Karpas-422 (cell line): Measurements from ENCODE around the gene AGRN. TPM values are rescaled to one million over a fixed set of nuclear protein-coding genes. Genes with fewer than 3 reads are reported as not detected.
"Not testable (repeated sequence)": the region's sequence is repeated elsewhere in the genome, so short reads cannot be mapped to it uniquely, and the experiment has no call there.

Source experiments
- DNase-seq: peaks from one replicate; pipeline ENCODE4 v3.0.0-alpha.2; 2015
- H2AFZ ChIP-seq: fragments of 200-600 bp; sonication (generic); 2 replicates; pipeline ENCODE4 v1.6.1; 2014; ENCODE audit warnings: antibody characterized with exemption, low read length, mixed read lengths
- H3K27ac ChIP-seq: fragments of 200-600 bp; sonication (generic); 2 replicates; pipeline ENCODE4 v1.5.1; 2014; ENCODE audit warnings: mild to moderate bottlenecking, low read length, moderate library complexity
- H3K27me3 ChIP-seq: fragments of 200-600 bp; sonication (generic); 2 replicates; pipeline ENCODE4 v1.6.1; 2014; ENCODE audit warnings: low read length, mixed read lengths
- H3K36me3 ChIP-seq: fragments of 200-600 bp; sonication (generic); 2 replicates; pipeline ENCODE4 v1.6.1; 2014; ENCODE audit warnings: low read length, mixed read lengths; ENCODE audit not compliant: insufficient read depth
- H3K4me1 ChIP-seq: fragments of 200-600 bp; sonication (generic); 2 replicates; pipeline ENCODE4 v1.6.1; 2014; ENCODE audit warnings: mild to moderate bottlenecking, low read length, mixed read lengths
- H3K4me2 ChIP-seq: fragments of 200-600 bp; sonication (generic); 2 replicates; pipeline ENCODE4 v1.6.1; 2014; ENCODE audit warnings: low read length, low read depth, mild to moderate bottlenecking; ENCODE audit not compliant: poor library complexity, severe bottlenecking
- H3K4me3 ChIP-seq: fragments of 200-600 bp; sonication (generic); 2 replicates; pipeline ENCODE4 v1.5.1; 2014; ENCODE audit warnings: mild to moderate bottlenecking, antibody characterized with exemption, low read length, mixed read lengths
- H3K79me2 ChIP-seq: fragments of 200-600 bp; sonication (generic); 2 replicates; pipeline ENCODE4 v1.6.1; 2014; ENCODE audit warnings: mild to moderate bottlenecking, low read length, mixed read lengths
- H3K9ac ChIP-seq: fragments of 200-600 bp; sonication (generic); 2 replicates; pipeline ENCODE4 v1.6.0; 2014; ENCODE audit warnings: low read length
- H3K9me2 ChIP-seq: fragments of 200-600 bp; sonication (generic), shearing (Covaris generic); replicated peaks from 2 replicates; pipeline ENCODE4 v1.6.0; 2014; ENCODE audit warnings: mild to moderate bottlenecking, low read length, moderate library complexity; ENCODE audit not compliant: insufficient read depth
- H3K9me3 ChIP-seq: fragments of 300-700, 200-600 bp; sonication (generic); 2 replicates; pipeline ENCODE4 v1.6.1; 2014; ENCODE audit warnings: low read length, mixed read lengths
- H4K20me1 ChIP-seq: fragments of 200-600 bp; sonication (generic); 2 replicates; pipeline ENCODE4 v1.6.1; 2014; ENCODE audit warnings: mild to moderate bottlenecking, antibody characterized with exemption, low read length, low read depth; ENCODE audit not compliant: insufficient read depth
- total RNA-seq: library from RNA; depleted of rRNA; stranded (reverse); fragments of >200 nt; shearing (Covaris generic); gene quantifications from 2 replicates; pipeline ENCODE4 v1.2.3, GENCODE V29; 2014; ENCODE audit warnings: low replicate concordance

AGRN gene
- total RNA-seq, 1 experiment from 2014 or later, result 2.4 TPM

GRCh38 chr1:1024771-1025699, 5.1 kb downstream of the AGRN start:
- Histone ChIP-seq H3K9me2 (no peaks in the 10 kb centered on the region), H3K9me3 (no peaks in the 10 kb centered on the region), H3K27ac (no peak overlapping the region), H4K20me1 (peaks cover 20% of the 10 kb centered on the region; the same call in 1 of the 2 replicates), H3K79me2 (no peaks in the 10 kb centered on the region), H2AFZ (no peak overlapping the region), H3K36me3 (no peaks in the 10 kb centered on the region), H3K9ac (no peak overlapping the region), H3K27me3 (no peaks in the 10 kb centered on the region), H3K4me1 (peaks cover 11% of the 10 kb centered on the region), H3K4me3 (no peak overlapping the region), H3K4me2 (no peak overlapping the region)
- no peak for DNase-seq

- no peak overlapping the region for H2AFZ ChIP-seq
- no peak for DNase-seq
- no peaks in the 10 kb centered on the region for H3K9me2 ChIP-seq
- no peaks in the 10 kb centered on the region for H3K79me2 ChIP-seq
- H3K27me3 ChIP-seq, result no peaks in the 10 kb centered on the region
- H3K9me3 ChIP-seq, result no peaks in the 10 kb centered on the region
- H3K4me3 ChIP-seq, result no peak overlapping the region
- H3K27ac ChIP-seq, result no peak overlapping the region
- peaks cover 4% of the 10 kb centered on the region for H3K4me1 ChIP-seq
- H3K4me2 ChIP-seq, result no peak overlapping the region
- no peaks in the 10 kb centered on the region for H3K36me3 ChIP-seq
- H3K9ac ChIP-seq, result no peak overlapping the region
- peaks cover 20% of the 10 kb centered on the region; the same call in 1 of the 2 replicates for H4K20me1 ChIP-seq
Observed at GRCh38 chr1:1025730-1026129, 5.8 kb downstream of the AGRN start.

DNA sequence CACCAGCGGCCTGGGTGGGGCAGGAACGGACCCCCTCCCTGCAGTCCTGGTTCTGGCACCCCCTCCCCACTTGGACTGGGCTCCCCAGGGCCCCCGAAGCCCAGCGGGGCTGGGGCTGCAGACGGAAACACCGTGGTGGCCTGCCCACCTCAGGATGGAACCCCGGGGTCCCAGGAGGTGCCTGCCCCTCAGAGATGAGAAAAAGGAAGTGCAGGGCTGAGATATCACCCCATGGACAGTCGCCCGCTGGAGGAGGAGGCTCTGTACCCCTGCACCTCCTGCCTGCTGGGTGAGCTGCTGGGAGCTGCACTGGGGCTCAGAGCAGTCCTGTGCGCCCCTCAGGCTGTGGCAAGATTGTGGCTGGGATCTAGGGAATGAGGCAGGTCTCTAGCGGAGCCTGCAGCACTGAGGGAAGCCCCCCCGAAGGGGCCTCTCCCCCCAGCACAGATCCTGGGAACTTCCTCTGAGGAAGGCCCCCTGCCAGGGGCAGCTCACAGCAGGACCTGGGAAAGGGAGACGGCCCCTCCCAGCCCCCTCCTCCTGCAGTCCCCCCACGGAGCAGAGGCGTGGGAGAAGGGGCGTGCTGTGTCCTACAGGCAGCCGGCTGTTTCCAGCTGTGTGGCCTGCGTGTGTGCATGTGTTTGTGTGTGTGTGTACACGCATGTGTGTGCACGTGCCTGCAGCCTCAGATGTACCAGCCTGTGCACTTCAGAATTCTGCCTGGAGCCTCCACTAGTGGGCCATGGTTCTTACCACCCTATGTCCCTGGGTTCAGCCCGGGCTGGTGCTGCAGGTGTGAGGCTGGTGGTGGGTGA, 6.9 kb downstream of the AGRN start:
- Histone ChIP-seq H2AFZ (no peak overlapping the region), H3K36me3 (no peaks in the 10 kb centered on the region), H4K20me1 (peaks cover 19% of the 10 kb centered on the region; the same call in 1 of the 2 replicates), H3K27me3 (no peaks in the 10 kb centered on the region), H3K9me2 (no peaks in the 10 kb centered on the region), H3K27ac (no peak overlapping the region), H3K79me2 (no peaks in the 10 kb centered on the region), H3K9ac (no peak overlapping the region), H3K4me2 (no peak overlapping the region), H3K9me3 (no peaks in the 10 kb centered on the region), H3K4me3 (no peak overlapping the region), H3K4me1 (peaks cover 6% of the 10 kb centered on the region)
- DNase-seq, result no peak

GRCh38 chr1:1027791-1028190, 7.9 kb downstream of the AGRN start:
- DNase-seq, result no peak
- H3K4me2 ChIP-seq, result no peak overlapping the region
- no peak overlapping the region for H3K4me3 ChIP-seq
- H2AFZ ChIP-seq, result no peak overlapping the region
- H3K9me2 ChIP-seq, result no peaks in the 10 kb centered on the region
- no peaks in the 10 kb centered on the region for H3K79me2 ChIP-seq
- H3K36me3 ChIP-seq, result no peaks in the 10 kb centered on the region
- H3K9me3 ChIP-seq, result no peaks in the 10 kb centered on the region
- H3K9ac ChIP-seq, result no peak overlapping the region
- no peaks in the 10 kb centered on the region for H3K27me3 ChIP-seq
- peaks cover 29% of the 10 kb centered on the region; the same call in 1 of the 2 replicates for H4K20me1 ChIP-seq
- peaks cover 9% of the 10 kb centered on the region for H3K4me1 ChIP-seq
- H3K27ac ChIP-seq, result no peak overlapping the region

- not testable (repeated sequence) for H3K9me3 ChIP-seq, DNase-seq, H3K4me2 ChIP-seq, H2AFZ ChIP-seq, H3K27ac ChIP-seq, H3K9me2 ChIP-seq, H3K27me3 ChIP-seq, H3K79me2 ChIP-seq, H3K9ac ChIP-seq, H3K4me3 ChIP-seq, H3K36me3 ChIP-seq
- Histone ChIP-seq H3K4me1 (peaks cover 14% of the 10 kb centered on the region), H4K20me1 (peaks cover 18% of the 10 kb centered on the region; the same call in 1 of the 2 replicates)
Observed at GRCh38 chr1:1030867-1031658, 11.1 kb downstream of the AGRN start.

GRCh38 chr1:1031659-1032235, 11.8 kb downstream of the AGRN start:
- no peak overlapping the region for H3K9ac ChIP-seq
- H3K9me2 ChIP-seq, result no peaks in the 10 kb centered on the region
- H3K79me2 ChIP-seq, result no peaks in the 10 kb centered on the region
- no peaks in the 10 kb centered on the region for H3K36me3 ChIP-seq
- H3K27ac ChIP-seq, result no peak overlapping the region
- no peak for DNase-seq
- H3K9me3 ChIP-seq, result no peaks in the 10 kb centered on the region
- no peak overlapping the region for H2AFZ ChIP-seq
- no peaks in the 10 kb centered on the region for H3K27me3 ChIP-seq
- H3K4me2 ChIP-seq, result no peak overlapping the region
- H3K4me3 ChIP-seq, result no peak overlapping the region
- H3K4me1 ChIP-seq, result peaks cover 14% of the 10 kb centered on the region
- H4K20me1 ChIP-seq, result peaks cover 21% of the 10 kb centered on the region; the same call in 1 of the 2 replicates

GRCh38 chr1:1032424-1032823, 12.5 kb downstream of the AGRN start:
- H3K79me2 ChIP-seq, result no peaks in the 10 kb centered on the region
- no peaks in the 10 kb centered on the region for H3K27me3 ChIP-seq
- H3K4me2 ChIP-seq, result peak overlapping the region; percentile 44

More at GRCh38 chr1:1032424-1032823, 12.5 kb downstream of the AGRN start:
- no peak overlapping the region for H3K9ac ChIP-seq
- no peak overlapping the region; the same call in 1 of the 2 replicates for H3K4me3 ChIP-seq
- H3K9me3 ChIP-seq, result no peaks in the 10 kb centered on the region
- H3K27ac ChIP-seq, result no peak overlapping the region
- DNase-seq, result no peak
- H3K9me2 ChIP-seq, result no peaks in the 10 kb centered on the region
- peaks cover 27% of the 10 kb centered on the region; the same call in 1 of the 2 replicates for H4K20me1 ChIP-seq
- H3K36me3 ChIP-seq, result no peaks in the 10 kb centered on the region
- no peak overlapping the region for H2AFZ ChIP-seq
- peaks cover 14% of the 10 kb centered on the region for H3K4me1 ChIP-seq
